Fibroblast of peridontal ligament (primary cell): ENCODE results near the gene PHACTR1.

Experiments used
- DNase-seq: peaks from one replicate; pipeline ENCODE4 v3.0.0-alpha.2; 2010; ENCODE audit errors: extremely low read depth

The PHACTR1 gene

DNA sequence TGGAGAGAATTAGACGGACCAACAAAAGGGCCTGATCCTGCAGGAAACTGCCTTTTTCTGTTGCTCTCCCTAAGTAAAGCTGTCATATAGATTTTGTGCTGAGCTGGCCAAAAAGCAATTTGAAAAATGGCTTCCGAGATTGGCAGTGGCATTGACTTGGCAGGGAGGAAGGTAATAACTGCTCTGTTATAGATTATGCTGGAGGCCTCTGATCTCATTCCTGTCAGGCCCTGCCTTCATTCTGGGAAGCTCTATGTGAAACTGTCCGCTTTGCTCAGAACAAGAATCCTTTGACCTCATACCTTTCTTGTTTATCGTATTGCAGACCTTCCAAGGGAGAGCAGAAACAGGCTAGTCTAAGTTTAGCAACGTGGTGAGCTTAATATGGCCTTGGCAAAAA is 234.4 kb downstream of the PHACTR1 start:
- DNase-seq, result no peak

DNA sequence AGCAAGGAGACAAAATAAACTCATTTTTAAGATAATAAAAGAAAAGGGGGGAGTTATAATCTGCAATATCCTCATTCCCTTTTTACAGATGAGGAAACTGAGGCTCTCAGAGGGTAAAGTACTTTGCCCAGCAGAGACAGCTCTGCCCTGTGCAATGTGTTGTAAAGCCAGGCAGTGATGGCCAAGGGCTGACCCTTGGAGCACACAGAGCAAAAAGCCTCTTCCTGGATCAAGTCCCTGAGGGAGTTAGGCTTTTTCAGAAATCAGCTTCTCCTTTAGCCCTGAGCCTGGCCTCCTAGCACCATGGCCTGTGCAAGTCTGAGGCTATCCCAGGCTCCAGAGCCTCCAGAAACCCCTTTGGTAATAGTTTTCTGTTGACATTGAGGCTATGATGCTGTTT is 234.8 kb downstream of the PHACTR1 start:
- DNase-seq, result no peak

DNA sequence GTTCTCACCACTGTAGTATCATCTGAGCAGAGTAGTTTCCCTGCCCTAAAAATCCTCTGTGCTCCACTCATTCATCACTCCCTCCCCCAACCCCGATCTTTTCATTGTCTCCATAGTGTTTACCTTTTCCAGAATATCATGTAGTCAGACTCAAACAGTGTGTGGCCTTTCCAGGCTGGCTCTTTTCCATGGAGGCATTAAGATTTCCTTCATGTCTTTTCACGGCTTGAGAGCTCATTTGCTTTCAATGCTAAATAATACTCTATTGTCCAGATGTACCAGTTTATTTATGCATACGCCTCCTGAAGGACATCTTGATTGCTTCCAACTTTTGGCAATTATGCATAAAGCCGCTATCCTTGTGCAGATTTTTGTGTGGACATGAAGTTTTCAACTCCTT is 235.8 kb downstream of the PHACTR1 start:
- DNase-seq, result no peak

DNA sequence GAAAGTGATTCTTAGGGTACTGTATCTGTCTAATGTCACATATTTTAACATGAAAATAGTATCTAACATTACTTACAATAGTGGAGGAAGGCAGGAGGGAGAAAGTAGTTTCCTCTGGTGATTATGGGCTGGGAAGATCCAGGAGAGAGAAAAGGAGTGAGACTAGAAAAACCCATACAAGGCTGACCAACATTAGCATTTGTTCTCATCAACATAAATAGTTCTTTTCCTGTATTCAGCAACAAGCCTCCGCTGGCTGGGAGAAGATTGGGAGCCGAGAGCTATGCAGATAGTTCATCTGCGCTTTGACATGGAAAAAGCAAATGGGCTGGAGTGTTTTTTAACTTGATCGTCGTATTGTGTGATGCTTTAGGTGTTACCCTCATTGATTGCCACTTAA is 239.4 kb downstream of the PHACTR1 start:
- no peak for DNase-seq

DNA sequence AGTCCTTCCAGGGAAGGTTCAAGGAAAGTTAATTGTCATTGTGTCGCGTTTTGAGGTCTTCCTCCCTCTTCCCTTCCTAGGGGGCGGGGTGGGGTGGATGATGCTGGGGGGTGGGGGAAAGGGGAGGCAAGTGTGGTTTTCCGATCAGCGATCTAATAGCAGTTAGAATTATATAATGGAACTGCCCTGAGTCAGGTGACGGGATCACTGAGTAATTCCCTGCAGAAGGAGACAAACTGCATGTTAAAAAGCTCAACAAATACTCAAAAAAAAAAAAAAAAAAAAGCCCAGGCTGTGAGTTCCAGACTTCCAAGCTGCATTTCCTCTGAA is 240.4 kb downstream of the PHACTR1 start:
- no peak for DNase-seq

DNA sequence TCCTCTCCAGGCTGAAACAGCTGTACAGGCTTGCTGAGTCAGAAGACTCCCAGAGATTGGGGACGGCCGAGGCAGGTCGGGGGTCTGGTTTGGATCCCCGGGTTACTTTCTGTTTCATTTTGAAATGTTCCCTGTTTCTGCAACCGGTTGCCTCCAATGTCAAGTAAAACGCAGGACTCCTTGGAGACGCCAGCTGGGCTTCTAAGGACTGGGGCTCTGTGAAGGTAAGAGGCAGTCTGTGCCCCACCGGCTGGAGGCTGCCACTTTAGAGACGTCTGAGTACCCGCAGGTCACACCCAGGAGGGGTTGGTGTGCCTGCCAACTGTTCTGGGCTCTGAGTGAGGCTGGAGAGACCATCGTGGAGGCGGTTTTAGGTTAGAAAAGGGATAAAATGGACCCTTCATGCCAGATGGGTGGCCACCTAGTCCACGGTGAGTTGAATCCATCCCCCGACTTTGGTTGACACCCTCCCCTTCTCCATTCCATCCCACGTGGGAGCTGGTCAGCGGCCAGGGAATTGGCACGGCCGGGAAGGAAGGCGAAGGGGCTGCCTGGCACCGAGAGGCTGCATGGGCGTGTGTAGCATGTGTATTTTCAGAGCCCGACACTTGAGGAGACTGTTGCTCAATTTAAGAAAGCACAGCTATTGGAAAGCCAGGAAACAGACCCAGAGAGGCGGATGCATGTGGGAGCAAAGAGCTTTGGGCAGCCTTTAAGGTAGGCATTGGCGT is 240.9 kb downstream of the PHACTR1 start:
- peak; percentile 35 for DNase-seq

DNA sequence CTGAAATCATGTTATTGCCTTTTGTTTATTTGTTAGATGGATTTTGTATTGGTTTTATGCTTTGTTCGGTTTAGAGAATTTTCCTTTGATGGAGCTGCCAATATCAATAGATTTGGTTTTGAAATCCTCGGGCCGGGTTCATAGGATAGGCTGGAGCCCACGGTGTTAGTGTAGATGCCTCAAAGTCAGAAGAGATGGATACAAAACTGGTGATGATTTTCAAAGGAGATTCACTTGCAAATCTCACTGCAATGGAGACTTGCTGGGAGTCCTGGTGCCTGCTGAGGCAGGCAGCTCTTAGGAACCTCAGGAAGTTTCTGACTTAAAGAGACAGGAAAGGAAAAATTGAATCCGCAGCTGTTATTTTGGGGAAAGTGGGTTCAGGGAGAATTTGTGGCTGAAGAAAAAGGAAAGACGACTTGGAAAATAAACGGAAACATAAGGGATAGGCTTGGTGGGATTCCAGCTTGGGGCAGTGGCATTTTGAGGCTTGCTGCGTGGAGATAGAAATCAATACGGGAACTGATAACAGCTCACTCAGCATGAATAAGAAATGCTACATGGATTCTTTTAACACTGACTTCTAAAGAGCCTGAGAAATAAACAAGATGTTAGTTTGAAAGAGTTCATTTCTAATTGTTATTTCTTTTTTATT is 241.6 kb downstream of the PHACTR1 start:
- DNase-seq, result peak; percentile 6

DNA sequence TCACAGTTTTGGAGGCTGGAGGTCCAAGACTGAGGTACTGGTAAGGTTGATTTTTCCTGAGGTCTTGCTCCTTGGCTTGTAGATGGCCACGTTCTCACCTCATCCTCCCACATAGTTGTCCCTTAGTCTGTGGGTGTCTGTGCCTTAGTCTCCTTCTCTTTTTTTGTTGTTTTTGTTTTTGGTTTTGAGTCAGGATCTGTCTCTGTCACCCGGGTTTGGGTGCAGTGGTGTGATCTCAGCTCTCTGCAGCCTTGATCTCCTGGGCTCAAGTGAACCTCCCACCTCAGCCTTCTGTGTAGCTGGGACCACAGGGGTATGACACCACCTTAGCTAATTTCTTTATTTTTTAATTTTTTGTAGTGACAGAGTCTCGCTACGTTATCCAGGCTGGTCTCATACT is 245.2 kb downstream of the PHACTR1 start:
- no peak for DNase-seq

DNA sequence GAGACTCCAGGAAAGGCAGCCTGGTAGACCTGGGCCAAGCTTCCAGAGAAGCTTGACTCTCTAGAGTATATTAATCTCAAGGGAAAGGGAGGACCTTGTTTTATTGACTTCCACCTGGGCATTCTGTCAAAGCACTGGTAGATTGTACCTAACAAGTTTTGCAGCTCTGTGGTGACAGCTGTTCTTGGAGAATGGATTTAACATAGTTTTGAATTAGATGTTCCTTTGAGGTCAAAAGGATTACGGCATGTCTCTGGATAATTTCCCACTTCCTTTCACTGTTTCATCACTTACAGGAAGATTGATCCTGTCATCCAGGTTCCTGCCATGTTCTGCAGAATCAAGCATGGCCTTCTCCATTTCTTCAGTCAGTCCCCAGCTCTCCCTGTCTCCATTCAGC is 246.0 kb downstream of the PHACTR1 start:
- no peak for DNase-seq

DNA sequence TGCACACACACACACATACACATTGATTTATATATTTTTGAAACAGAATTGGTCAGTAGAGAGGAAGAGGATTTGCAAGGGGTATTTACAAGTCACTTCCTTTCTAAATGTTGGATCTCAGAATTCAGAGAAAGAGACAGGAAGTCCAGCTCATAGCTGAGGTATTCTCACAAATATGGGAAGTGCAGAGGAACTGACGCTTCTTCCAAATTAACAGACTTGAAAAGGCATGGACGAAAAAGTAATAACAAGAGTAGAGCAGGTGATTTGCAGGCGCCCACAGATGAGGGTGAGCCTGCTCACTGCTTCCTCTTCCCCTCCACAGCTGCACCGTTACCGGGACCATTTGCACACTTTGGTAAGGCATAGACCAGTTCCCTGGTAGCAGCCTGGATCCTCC is 246.4 kb downstream of the PHACTR1 start:
- no peak for DNase-seq

DNA sequence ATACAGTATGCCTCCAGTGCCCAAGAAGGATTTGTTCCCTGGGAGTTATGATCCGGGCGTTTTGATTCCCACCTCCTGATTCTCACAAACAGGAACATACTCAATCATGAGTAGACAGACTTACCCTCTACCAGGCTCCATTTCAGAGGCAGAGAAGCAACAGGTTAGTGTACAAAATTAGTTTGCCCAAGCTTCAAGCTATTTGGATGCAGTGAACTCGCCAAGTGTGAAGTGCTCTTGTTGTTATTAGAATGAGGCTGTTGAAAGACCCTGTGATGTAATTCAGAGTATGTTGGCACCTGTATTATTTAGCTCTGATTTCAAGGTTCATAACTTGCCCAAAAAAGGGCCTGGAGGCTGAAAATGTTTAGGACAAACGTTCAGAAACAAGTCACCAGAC is 247.0 kb downstream of the PHACTR1 start:
- DNase-seq, result no peak

DNA sequence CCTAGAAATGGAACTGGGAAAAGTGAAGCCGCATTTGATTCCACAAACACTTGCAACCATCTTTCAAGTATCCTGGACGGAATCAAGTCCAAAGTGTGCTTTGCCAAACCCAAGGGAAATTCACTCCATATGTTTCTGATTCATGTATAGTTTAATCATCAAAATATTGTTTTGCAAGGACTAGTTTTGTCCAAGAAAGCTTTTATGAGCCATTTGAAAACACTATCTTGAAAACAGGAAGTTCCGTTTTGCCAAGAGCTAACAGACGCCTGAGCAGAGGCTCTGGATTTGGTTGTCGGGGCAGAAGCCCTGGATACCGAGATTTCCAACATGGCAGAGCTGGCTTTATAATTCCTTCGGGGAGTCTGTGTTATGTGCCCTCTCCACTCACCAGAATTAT is 251.1 kb downstream of the PHACTR1 start:
- DNase-seq, result peak; percentile 24

DNA sequence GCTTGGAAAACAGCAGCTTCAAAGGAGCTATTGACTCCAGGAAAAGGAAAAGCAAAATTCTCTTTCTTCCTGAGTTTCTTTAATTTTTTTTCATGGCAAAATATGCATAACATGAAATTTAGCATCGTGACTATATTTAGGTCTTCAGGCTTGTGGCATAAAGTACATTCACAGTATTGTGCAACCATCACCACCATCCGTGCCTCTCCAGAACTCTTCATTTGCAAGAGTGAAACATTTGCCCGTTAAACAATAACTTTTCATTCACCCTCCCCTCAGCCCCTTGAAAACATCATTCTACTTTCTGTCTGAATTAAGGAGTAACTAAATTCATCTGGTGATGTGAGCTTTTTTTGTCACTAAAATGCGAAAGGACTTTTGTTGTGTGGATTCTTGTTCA is 251.7 kb downstream of the PHACTR1 start:
- DNase-seq, result no peak

DNA sequence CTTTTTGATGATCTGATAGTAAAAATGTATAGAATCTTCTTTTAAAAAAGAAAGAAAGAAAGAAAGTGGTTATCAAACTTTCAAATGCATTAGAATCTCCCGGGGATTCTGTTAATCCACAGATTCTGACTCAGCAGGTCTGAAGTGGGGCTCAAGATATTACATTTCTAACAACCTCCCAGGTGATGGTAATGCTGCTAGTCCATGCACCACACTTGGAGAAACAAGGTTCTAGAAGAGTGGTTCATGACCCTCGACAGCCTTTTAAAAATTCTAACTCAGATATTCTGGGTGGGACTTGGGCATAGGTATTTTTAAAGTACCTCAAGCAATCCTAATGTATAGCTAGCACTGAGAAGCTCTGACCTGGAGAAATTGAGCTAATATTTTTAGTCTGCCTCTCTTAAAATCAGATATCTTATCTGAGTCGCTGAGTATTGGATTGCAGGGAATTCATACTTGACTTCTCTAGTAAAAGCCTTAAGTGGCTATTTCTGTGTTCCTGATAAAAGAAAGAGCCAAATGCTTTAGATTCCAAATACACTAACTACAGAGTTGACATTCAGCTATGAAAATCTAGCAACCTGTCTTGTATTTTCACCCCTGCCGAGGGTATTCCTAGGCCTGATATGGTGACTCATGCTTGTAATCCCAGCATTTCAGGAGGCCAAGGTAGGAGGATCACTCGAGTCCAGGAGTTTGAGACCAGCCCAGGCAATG is 252.4 kb downstream of the PHACTR1 start:
- DNase-seq, result no peak

DNA sequence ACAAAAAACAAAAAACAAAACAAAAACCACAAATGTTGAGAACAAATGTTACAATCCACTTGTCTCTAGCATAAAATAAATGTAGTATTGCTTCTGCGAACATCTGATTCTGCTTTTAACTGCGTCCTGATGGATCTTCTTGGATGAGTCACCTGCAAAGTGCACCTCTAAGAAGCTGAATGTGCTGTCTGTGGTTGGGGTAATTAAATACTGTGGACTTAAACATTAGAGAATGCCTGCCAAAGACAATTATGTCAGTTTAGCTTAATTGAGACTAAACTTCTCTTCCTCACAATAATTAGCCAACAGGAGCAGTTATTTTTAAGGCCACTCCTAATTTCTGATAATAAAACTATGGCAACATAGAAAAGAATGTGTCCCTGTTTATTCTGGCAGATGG is 253.4 kb downstream of the PHACTR1 start:
- no peak for DNase-seq

DNA sequence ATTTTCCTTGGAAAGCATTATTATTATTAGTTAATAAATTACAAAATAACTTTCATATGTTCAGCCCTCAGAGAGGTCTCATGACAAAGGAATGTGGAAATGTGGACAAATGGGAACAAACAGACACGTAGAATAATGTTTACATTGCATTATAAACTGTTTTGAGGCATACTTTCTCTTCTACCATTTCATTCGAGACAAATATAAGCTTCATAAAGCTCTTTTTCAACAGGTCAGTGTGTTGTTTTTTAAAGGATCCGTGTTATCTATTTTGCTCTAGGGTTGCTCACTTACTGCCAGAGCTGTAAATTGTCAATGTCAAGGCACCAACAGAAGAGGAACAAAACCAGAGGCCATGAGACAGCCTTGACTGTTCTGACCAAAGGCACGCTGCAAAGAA is 256.8 kb downstream of the PHACTR1 start:
- DNase-seq, result no peak

DNA sequence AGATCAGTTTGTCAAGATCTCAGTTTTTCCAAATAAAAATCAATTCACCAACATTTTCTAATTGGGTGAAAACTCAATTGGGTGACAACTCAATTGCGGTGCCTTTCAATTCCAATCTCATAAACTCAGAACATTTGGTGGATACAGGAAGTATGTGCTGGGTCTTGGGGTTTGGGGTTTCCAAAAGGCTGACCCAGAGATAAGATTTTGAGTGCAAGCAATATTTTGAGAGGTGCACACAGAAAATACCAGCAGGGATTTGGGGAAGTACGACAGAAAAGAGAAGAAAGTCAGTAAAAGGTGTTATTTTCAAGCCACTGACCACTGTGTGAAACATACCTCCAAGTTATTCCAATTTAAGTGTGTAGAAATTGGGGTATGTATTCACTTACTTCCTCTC is 258.0 kb downstream of the PHACTR1 start:
- no peak for DNase-seq

DNA sequence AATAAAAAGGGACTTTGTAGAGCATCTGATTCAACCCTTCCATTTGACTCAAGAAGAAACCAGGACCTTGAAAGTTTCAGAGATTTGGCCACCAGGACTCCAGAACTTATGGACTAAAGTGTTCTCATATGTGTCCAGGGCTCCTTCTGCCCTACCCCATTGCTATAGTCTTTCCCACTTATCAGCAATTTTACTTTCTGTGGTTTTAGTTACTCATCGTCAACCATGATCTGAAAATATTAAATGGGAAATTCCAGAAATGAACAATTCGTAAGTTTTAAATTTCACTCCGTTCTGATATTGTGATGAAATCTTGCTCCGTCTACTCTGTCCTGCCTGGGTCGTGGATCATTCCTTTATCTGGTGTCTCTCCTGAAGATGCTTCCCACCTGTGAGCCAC is 259.8 kb downstream of the PHACTR1 start:
- no peak for DNase-seq

DNA sequence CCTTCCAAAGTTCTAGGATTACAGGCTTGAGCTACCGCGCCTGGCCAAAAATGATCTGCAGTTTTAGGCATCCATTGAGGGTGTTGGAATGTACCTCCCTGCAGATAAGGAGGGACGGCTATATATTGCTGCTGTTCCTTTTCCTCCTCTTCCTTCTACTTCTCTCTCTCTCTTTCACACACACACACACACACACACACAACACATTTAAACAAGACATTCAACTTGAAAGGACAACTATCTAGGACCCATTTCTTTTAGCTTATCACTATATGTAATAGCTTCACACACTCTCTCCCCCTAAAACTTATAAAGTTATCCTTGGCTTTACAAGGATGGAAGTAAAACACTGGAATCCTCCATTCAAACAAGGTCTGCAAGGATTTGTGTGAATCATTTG is 260.6 kb downstream of the PHACTR1 start:
- no peak for DNase-seq

DNA sequence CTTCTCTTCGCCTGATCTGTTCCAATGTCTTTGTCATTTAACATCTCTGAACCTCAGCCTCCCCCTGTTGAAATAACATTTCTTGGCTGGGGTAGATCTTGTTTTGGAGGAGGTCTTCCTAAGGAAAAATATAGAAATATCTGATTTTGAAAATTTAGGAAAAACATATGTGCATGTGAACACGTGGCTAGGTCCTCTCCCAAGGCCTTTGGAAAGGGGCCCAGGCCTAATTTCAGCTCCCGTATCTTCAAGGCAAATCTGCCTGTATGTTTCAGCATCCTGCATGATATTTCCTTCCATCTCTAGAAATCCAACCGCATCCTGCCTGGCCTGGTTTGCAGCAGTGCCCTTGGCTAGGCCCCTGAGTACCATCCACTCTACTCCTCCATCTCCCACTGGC is 261.2 kb downstream of the PHACTR1 start:
- no peak for DNase-seq

DNA sequence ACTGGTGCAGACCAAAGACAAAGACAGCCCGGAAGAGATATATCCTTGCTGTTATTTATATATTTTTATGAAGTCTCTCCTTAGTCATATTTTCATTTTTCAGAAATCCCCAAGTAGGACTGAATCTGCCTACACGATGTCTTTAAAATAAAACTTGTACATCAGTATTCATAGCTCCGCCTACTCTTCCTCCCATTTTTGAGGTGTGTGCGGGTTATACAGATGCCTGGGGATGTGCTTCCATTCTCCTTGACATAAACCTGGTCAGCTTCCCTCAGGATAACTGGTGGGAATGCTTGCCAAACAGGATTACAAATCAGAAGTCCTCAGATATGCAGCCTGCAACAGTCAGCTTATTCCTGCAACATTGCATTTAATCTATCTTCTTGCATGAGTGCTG is 264.2 kb downstream of the PHACTR1 start:
- DNase-seq, result no peak

DNA sequence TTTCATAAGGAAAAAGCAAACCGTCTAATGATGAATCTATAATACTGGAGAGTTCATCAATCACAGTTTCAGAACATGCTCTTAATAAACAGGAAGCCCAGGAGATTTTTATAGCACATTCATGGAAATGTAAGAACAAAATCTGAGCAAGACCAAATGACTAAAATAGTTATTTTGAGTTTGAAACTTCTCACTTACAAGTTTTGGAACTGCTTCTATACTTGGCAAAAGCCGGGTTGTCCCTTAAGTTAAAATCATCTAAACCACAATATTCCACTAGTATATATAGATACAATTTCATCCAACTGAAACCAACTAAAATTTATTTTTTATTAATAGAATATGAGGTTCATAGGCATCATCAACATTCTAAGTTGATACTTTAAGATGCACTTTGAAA is 268.2 kb downstream of the PHACTR1 start:
- DNase-seq, result no peak

DNA sequence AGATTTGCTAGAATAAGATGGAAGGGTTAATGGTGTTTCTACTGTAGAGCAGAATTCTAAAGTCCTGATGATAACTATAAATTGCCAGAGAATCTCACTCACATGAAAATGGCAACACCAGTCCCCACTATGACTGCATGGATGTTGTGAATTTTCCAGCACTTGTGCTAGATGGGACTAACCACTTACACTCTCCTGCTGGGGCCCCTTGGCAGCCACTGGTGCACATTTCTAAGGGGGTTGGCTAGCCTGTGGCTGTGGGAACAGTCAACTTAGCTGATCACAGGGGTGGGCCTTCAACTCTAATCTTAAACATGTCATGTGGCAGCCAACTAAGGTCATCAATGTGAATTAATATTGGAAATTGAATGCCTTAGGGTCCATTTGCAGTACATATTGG is 271.2 kb downstream of the PHACTR1 start:
- DNase-seq, result no peak
